GM12878 (cell line): ENCODE results near the gene RASGRP2.

Experiments used
- CHD1 ChIP-seq: IDR thresholded peaks from 2 replicates; pipeline ENCODE4 v1.6.1; 2012; ENCODE audit warnings: low read depth, low read length, improper control_type of control experiment
- NFIC ChIP-seq: IDR thresholded peaks from 2 replicates; pipeline ENCODE4 v1.6.1; 2012; ENCODE audit warnings: low read depth, mild to moderate bottlenecking, inconsistent platforms, low read length, moderate library complexity
- POLR2AphosphoS5 ChIP-seq: IDR thresholded peaks from 2 replicates; pipeline ENCODE4 v1.6.1; 2011; ENCODE audit warnings: mild to moderate bottlenecking, low read length, inconsistent platforms

GRCh38 chr11:64726867-64727530, 16.9 kb downstream of the RASGRP2 start:
- TF ChIP-seq POLR2AphosphoS5 = no peak
- no peak for TF ChIP-seq NFIC
- no peak for TF ChIP-seq CHD1
